Uterus (tissue), 4 donors: ENCODE measurements around the gene C14orf132. TPM values are rescaled to one million over a fixed set of nuclear protein-coding genes. Genes with fewer than 3 reads are reported as not detected.
A peak's percentile ranks its signal among the peaks of the same experiment; 100 is the strongest.

Experiments
- DNase-seq, 2 donors: peaks; one replicate each; pipeline ENCODE4 v3.0.0-alpha.2; 2019 to 2020
- H3K27ac ChIP-seq, 2 donors: fragments of 200-600 bp; sonication (generic); 1 replicate in 1 of 2; 2 replicates in 1 of 2; pipeline ENCODE4 v1.5.1; 2016 to 2018
- H3K27me3 ChIP-seq, 2 donors: fragments of 200-600 bp; sonication (generic); one replicate each; pipeline ENCODE4 v1.5.1; 2018 to 2019; ENCODE audit warnings: control low read depth in 1 of 2
- H3K36me3 ChIP-seq, 2 donors: fragments of 200-600 bp; sonication (generic); one replicate each; pipeline ENCODE4 v1.5.1; 2019; ENCODE audit warnings: control low read depth in 1 of 2
- H3K4me1 ChIP-seq, 2 donors: fragments of 200-600 bp; sonication (generic); one replicate each; pipeline ENCODE4 v1.5.1; 2018 to 2019; ENCODE audit warnings: control low read depth in 1 of 2
- H3K4me3 ChIP-seq, 2 donors: fragments of 200-600 bp; sonication (generic); 1 replicate in 1 of 2; 2 replicates in 1 of 2; pipeline ENCODE4 v1.5.1; 2018 to 2019; ENCODE audit warnings: mild to moderate bottlenecking in 1 of 2
- H3K9me3 ChIP-seq, 2 donors: fragments of 200-600 bp; sonication (generic); one replicate each; pipeline ENCODE4 v1.5.1; 2019; ENCODE audit warnings: control low read depth in 1 of 2
- CTCF ChIP-seq, 4 experiments: fragments of 200-600 bp in 2 of 4; fragments of 450-650 bp in 2 of 4; sonication (generic) in 2 of 4; IDR thresholded peaks; one replicate each; pipeline ENCODE4 v1.5.1; 2016 to 2019; ENCODE audit warnings: antibody characterized with exemption in 4 of 4, mild to moderate bottlenecking in 2 of 4, moderate library complexity in 1 of 4
- POLR2A ChIP-seq, 2 donors: fragments of 450-650 bp; IDR thresholded peaks; one replicate each; pipeline ENCODE4 v1.6.1; 2016; ENCODE audit warnings: antibody characterized with exemption in 2 of 2, mild to moderate bottlenecking in 1 of 2, moderate library complexity in 1 of 2
- intact Hi-C: fragments of 100-400 bp; cut with DNase I; formaldehyde crosslinking; loops from one replicate; pipeline ENCODE4 v1.15.1; 2023; ENCODE audit warnings: low total_unique reads
- total RNA-seq, 4 donors: library from RNA; depleted of rRNA in 3 of 4; stranded (reverse); fragments of >200 nt in 3 of 4; gene quantifications; one replicate each; pipeline versions ENCODE4 v1.1.0 to v1.2.4, GENCODE V29; 2014 to 2023
- donor health status: DM: yes; HTN: yes; CAD: no.

Gene C14orf132
- total RNA-seq, 4 donors from 2014 or later = 10.5 to 60.1 (median 16.0) TPM

DNA sequence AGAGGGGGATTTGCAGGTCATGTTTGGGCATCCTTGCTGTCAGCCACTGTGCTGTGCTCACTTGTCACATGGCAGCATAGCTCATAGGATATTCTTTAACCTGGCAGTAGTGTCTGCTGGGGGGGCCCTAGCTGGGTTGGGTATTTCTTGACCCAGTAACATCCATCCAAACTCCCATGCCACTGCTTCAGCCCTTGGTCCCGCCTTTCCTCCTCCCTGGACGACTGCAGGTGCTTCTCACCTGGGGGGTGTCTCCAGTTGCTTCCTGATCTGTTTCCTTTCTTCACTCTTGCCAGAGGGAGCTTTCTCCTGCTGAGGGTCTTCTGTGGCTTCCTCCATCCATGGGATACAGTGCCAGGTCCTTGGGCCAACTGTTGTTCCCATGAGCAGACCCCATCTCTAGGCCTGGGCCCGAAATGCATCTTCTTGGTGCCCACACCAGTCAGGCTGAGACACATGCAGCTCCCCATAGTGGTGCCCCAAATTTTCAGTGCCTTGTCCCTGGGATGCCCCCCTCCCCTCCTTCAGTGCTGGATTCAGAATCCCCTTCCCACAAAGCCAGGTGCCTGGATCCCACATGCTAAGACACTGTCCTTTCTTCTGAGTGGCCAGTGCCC lies 20.5 kb downstream of the C14orf132 start:
- no peaks in the 10 kb centered on the region for H3K9me3 ChIP-seq
- H3K36me3 ChIP-seq = no peaks in the 10 kb centered on the region
- H3K4me3 ChIP-seq = no peak overlapping the region
- H3K4me1 ChIP-seq = peaks cover 0 to 4% of the 10 kb centered on the region in 2 donors
- TF ChIP-seq POLR2A (IDR thresholded peaks at IDR 0.05) (no peak), CTCF (IDR thresholded peaks at IDR 0.05) (no peak)
- intact Hi-C loops = no loop called here
- DNase-seq = peak in 1 of 2 donors; percentile 5
- H3K27ac ChIP-seq = no peak overlapping the region
- no peaks in the 10 kb centered on the region for H3K27me3 ChIP-seq

GRCh38 chr14:96060186-96060933 lies 21.2 kb downstream of the C14orf132 start:
- DNase-seq = no peak
- H3K27ac ChIP-seq = no peak overlapping the region
- TF ChIP-seq POLR2A (IDR thresholded peaks at IDR 0.05) (no peak), CTCF (IDR thresholded peaks at IDR 0.05) (no peak)
- no peaks in the 10 kb centered on the region for H3K9me3 ChIP-seq
- H3K4me3 ChIP-seq = no peak overlapping the region
- peaks cover 0 to under 1% of the 10 kb centered on the region in 2 donors for H3K4me1 ChIP-seq
- no peaks in the 10 kb centered on the region for H3K27me3 ChIP-seq
- intact Hi-C loops = no loop called here
- H3K36me3 ChIP-seq = no peaks in the 10 kb centered on the region

DNA sequence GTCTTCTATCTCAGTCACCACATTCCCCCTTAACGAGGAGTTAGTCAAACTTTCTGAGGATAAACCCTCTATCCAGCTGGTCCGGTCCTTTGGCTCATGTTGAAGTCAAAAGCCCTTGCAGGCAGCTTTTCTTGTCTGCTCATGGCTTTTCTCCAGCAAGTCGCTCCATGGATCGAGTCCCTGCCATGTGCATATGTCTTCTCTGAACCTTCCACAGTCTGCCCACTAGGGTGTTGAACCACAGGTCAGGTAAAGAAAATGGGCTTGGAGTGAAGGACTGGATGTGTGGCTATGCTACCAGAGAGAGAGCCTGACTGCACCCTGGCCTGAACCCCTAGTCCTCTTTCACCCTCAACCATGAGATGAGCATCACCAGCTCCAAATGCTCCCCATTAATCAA lies 22.8 kb downstream of the C14orf132 start:
- Histone ChIP-seq H3K27ac (no peak overlapping the region), H3K4me1 (no peaks in the 10 kb centered on the region), H3K36me3 (no peaks in the 10 kb centered on the region), H3K27me3 (no peaks in the 10 kb centered on the region), H3K9me3 (no peaks in the 10 kb centered on the region), H3K4me3 (no peak overlapping the region)
- intact Hi-C loops = no loop called here
- no peak for TF ChIP-seq CTCF (IDR thresholded peaks at IDR 0.05)
- no peak for TF ChIP-seq POLR2A (IDR thresholded peaks at IDR 0.05)
- DNase-seq = no peak

- H3K4me3 ChIP-seq = no peak overlapping the region
- no peaks in the 10 kb centered on the region for H3K36me3 ChIP-seq
- no peak overlapping the region for H3K27ac ChIP-seq
- H3K9me3 ChIP-seq = no peaks in the 10 kb centered on the region
- no peaks in the 10 kb centered on the region for H3K27me3 ChIP-seq
- H3K4me1 ChIP-seq = no peaks in the 10 kb centered on the region
- peak in 1 of 2 donors; percentile 6 for DNase-seq
- TF ChIP-seq POLR2A (IDR thresholded peaks at IDR 0.05) = no peak
- no peak for TF ChIP-seq CTCF (IDR thresholded peaks at IDR 0.05)
- intact Hi-C loops = no loop called here
Measured at GRCh38 chr14:96062506-96062905, 23.3 kb downstream of the C14orf132 start.

GRCh38 chr14:96064866-96065265 lies 25.7 kb downstream of the C14orf132 start:
- TF ChIP-seq POLR2A (IDR thresholded peaks at IDR 0.05) = no peak
- no peak for TF ChIP-seq CTCF (IDR thresholded peaks at IDR 0.05)
- no peaks in the 10 kb centered on the region for H3K36me3 ChIP-seq
- DNase-seq = no peak
- H3K9me3 ChIP-seq = no peaks in the 10 kb centered on the region
- H3K27ac ChIP-seq = no peak overlapping the region
- no peaks in the 10 kb centered on the region for H3K27me3 ChIP-seq
- intact Hi-C loops = no loop called here
- H3K4me3 ChIP-seq = no peak overlapping the region
- no peaks in the 10 kb centered on the region for H3K4me1 ChIP-seq
